ENCODE results near the gene IMPA2. TPM values are rescaled to one million over a fixed set of nuclear protein-coding genes. Genes with fewer than 3 reads are reported as not detected.

The IMPA2 gene
- total RNA-seq, 1 donor: 25.1 TPM

GRCh38 chr18:11991021-11991795 lies 9.9 kb downstream of the IMPA2 start:
- peaks cover 49% of the 10 kb centered on the region for H3K4me1 ChIP-seq (ENCODE audit: insufficient read depth, low read length)
- no peak overlapping the region for H3K4me3 ChIP-seq (ENCODE audit: low read length)
- H3K27me3 ChIP-seq (ENCODE audit: insufficient read depth, low read length): no peaks in the 10 kb centered on the region
- H3K9me3 ChIP-seq (ENCODE audit: low read depth, low read length): no peaks in the 10 kb centered on the region

GRCh38 chr18:11992096-11992790 lies 10.9 kb downstream of the IMPA2 start:
- H3K27me3 ChIP-seq (ENCODE audit: insufficient read depth, low read length): no peaks in the 10 kb centered on the region
- H3K9me3 ChIP-seq (ENCODE audit: low read depth, low read length): no peaks in the 10 kb centered on the region
- H3K4me1 ChIP-seq (ENCODE audit: insufficient read depth, low read length): peaks cover 44% of the 10 kb centered on the region
- no peak overlapping the region for H3K4me3 ChIP-seq (ENCODE audit: low read length)

- Histone ChIP-seq H3K4me3 (ENCODE audit: low read length) (no peak overlapping the region), H3K9me3 (ENCODE audit: low read depth, low read length) (no peaks in the 10 kb centered on the region), H3K27me3 (ENCODE audit: insufficient read depth, low read length) (no peaks in the 10 kb centered on the region), H3K4me1 (ENCODE audit: insufficient read depth, low read length) (peaks cover 32% of the 10 kb centered on the region)
These were observed 12.1 kb downstream of the IMPA2 start for GRCh38 chr18:11993264-11993916.

GRCh38 chr18:11994336-11994702 lies 13.0 kb downstream of the IMPA2 start:
- Histone ChIP-seq H3K4me1 (ENCODE audit: insufficient read depth, low read length) (peaks cover 27% of the 10 kb centered on the region), H3K9me3 (ENCODE audit: low read depth, low read length) (no peaks in the 10 kb centered on the region), H3K27me3 (ENCODE audit: insufficient read depth, low read length) (no peaks in the 10 kb centered on the region), H3K4me3 (ENCODE audit: low read length) (no peak overlapping the region)

GRCh38 chr18:11994703-11995444 lies 13.6 kb downstream of the IMPA2 start:
- Histone ChIP-seq H3K9me3 (ENCODE audit: low read depth, low read length) (no peaks in the 10 kb centered on the region), H3K27me3 (ENCODE audit: insufficient read depth, low read length) (no peaks in the 10 kb centered on the region), H3K4me1 (ENCODE audit: insufficient read depth, low read length) (peaks cover 27% of the 10 kb centered on the region), H3K4me3 (ENCODE audit: low read length) (no peak overlapping the region)

GRCh38 chr18:11995445-11996189 lies 14.3 kb downstream of the IMPA2 start:
- no peaks in the 10 kb centered on the region for H3K27me3 ChIP-seq (ENCODE audit: insufficient read depth, low read length)
- H3K4me3 ChIP-seq (ENCODE audit: low read length): no peak overlapping the region
- H3K4me1 ChIP-seq (ENCODE audit: insufficient read depth, low read length): peaks cover 27% of the 10 kb centered on the region
- H3K9me3 ChIP-seq (ENCODE audit: low read depth, low read length): no peaks in the 10 kb centered on the region

- Histone ChIP-seq H3K27me3 (ENCODE audit: insufficient read depth, low read length) (no peaks in the 10 kb centered on the region), H3K9me3 (ENCODE audit: low read depth, low read length) (no peaks in the 10 kb centered on the region), H3K4me1 (ENCODE audit: insufficient read depth, low read length) (peaks cover 27% of the 10 kb centered on the region), H3K4me3 (ENCODE audit: low read length) (no peak overlapping the region)
These were observed 15.0 kb downstream of the IMPA2 start for GRCh38 chr18:11996190-11996754.

GRCh38 chr18:11996907-11997306 lies 15.6 kb downstream of the IMPA2 start:
- H3K4me1 ChIP-seq (ENCODE audit: insufficient read depth, low read length): peaks cover 27% of the 10 kb centered on the region

GRCh38 chr18:11997466-11997865 lies 16.2 kb downstream of the IMPA2 start:
- Histone ChIP-seq H3K9me3 (ENCODE audit: low read depth, low read length) (no peaks in the 10 kb centered on the region), H3K27me3 (ENCODE audit: insufficient read depth, low read length) (no peaks in the 10 kb centered on the region), H3K4me1 (ENCODE audit: insufficient read depth, low read length) (peaks cover 27% of the 10 kb centered on the region), H3K4me3 (ENCODE audit: low read length) (no peak overlapping the region)

More at GRCh38 chr18:11996907-11997306, 15.6 kb downstream of the IMPA2 start:
- Histone ChIP-seq H3K27me3 (ENCODE audit: insufficient read depth, low read length) (no peaks in the 10 kb centered on the region), H3K9me3 (ENCODE audit: low read depth, low read length) (no peaks in the 10 kb centered on the region), H3K4me3 (ENCODE audit: low read length) (no peak overlapping the region)

GRCh38 chr18:11998193-11998592 lies 16.9 kb downstream of the IMPA2 start:
- H3K27me3 ChIP-seq (ENCODE audit: insufficient read depth, low read length): no peaks in the 10 kb centered on the region
- H3K4me1 ChIP-seq (ENCODE audit: insufficient read depth, low read length): peaks cover 27% of the 10 kb centered on the region
- H3K9me3 ChIP-seq (ENCODE audit: low read depth, low read length): no peaks in the 10 kb centered on the region
- H3K4me3 ChIP-seq (ENCODE audit: low read length): no peak overlapping the region

- Histone ChIP-seq H3K27me3 (ENCODE audit: insufficient read depth, low read length) (no peaks in the 10 kb centered on the region), H3K4me1 (ENCODE audit: insufficient read depth, low read length) (peaks cover 23% of the 10 kb centered on the region), H3K9me3 (ENCODE audit: low read depth, low read length) (no peaks in the 10 kb centered on the region), H3K4me3 (ENCODE audit: low read length) (no peak overlapping the region)
These were observed 18.1 kb downstream of the IMPA2 start for GRCh38 chr18:11999429-11999828.

GRCh38 chr18:12000072-12000659 lies 18.9 kb downstream of the IMPA2 start:
- H3K4me1 ChIP-seq (ENCODE audit: insufficient read depth, low read length): peaks cover 15% of the 10 kb centered on the region
- no peak overlapping the region for H3K4me3 ChIP-seq (ENCODE audit: low read length)
- no peaks in the 10 kb centered on the region for H3K9me3 ChIP-seq (ENCODE audit: low read depth, low read length)
- H3K27me3 ChIP-seq (ENCODE audit: insufficient read depth, low read length): no peaks in the 10 kb centered on the region

- peaks cover 3% of the 10 kb centered on the region for H3K4me1 ChIP-seq (ENCODE audit: insufficient read depth, low read length)
- no peaks in the 10 kb centered on the region for H3K9me3 ChIP-seq (ENCODE audit: low read depth, low read length)
- H3K27me3 ChIP-seq (ENCODE audit: insufficient read depth, low read length): no peaks in the 10 kb centered on the region
- no peak overlapping the region for H3K4me3 ChIP-seq (ENCODE audit: low read length)
These were observed 20.1 kb downstream of the IMPA2 start for GRCh38 chr18:12001421-12001820.

- Histone ChIP-seq H3K4me3 (ENCODE audit: low read length) (no peak overlapping the region), H3K4me1 (ENCODE audit: insufficient read depth, low read length) (no peaks in the 10 kb centered on the region), H3K9me3 (ENCODE audit: low read depth, low read length) (no peaks in the 10 kb centered on the region), H3K27me3 (ENCODE audit: insufficient read depth, low read length) (no peaks in the 10 kb centered on the region)
These were observed 22.6 kb downstream of the IMPA2 start for GRCh38 chr18:12003894-12004293.
